Measurements from ENCODE around the gene MAPKAP1.

DNA sequence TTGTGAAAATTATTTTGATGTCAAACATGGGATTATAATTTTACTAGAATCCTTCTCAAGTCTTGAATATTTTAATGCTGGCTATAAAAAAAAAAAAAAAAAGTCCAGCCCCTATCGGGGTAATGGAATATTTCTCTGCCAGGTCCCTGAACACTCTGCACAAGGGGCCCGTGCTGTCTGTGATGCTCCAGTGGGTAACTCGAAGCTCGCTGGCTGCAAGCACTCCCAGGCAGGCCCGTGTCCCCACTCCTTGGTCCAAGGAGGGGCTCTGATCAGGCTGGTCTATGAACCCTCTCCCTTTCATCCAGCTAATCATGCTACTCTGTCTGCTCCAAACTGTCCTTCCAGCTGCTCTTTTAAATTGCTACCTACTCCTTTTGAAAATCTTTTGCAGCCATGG is 264.6 kb downstream of the MAPKAP1 start:
- TF ChIP-seq, protein P1, sequence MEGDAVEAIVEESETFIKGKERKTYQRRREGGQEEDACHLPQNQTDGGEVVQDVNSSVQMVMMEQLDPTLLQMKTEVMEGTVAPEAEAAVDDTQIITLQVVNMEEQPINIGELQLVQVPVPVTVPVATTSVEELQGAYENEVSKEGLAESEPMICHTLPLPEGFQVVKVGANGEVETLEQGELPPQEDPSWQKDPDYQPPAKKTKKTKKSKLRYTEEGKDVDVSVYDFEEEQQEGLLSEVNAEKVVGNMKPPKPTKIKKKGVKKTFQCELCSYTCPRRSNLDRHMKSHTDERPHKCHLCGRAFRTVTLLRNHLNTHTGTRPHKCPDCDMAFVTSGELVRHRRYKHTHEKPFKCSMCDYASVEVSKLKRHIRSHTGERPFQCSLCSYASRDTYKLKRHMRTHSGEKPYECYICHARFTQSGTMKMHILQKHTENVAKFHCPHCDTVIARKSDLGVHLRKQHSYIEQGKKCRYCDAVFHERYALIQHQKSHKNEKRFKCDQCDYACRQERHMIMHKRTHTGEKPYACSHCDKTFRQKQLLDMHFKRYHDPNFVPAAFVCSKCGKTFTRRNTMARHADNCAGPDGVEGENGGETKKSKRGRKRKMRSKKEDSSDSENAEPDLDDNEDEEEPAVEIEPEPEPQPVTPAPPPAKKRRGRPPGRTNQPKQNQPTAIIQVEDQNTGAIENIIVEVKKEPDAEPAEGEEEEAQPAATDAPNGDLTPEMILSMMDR (IDR thresholded peaks at IDR 0.05), result no peak
- TF ChIP-seq ZFX (IDR thresholded peaks at IDR 0.05; ENCODE audit: borderline replicate concordance), result no peak

Measured in 22Rv1 (cell line).